Esophagus (tissue), 2 donors: ENCODE results near the gene IGF2BP2. TPM values are rescaled to one million over a fixed set of nuclear protein-coding genes. Genes with fewer than 3 reads are reported as not detected.

ENCODE experiments used
- H3K27ac ChIP-seq, 2 donors: one replicate each; pipeline ENCODE4 v1.5.1; 2013; ENCODE audit warnings: low read depth in 2 of 2, mild to moderate bottlenecking in 2 of 2, inconsistent platforms in 1 of 2, low read length in 1 of 2, moderate library complexity in 1 of 2
- H3K27me3 ChIP-seq, 2 donors: one replicate each; pipeline ENCODE4 v1.6.1; 2013; ENCODE audit warnings: low read length in 2 of 2, control low read depth in 1 of 2, mild to moderate bottlenecking in 1 of 2; ENCODE audit not compliant: insufficient read depth in 2 of 2, control insufficient read depth in 1 of 2
- H3K36me3 ChIP-seq, 2 donors: one replicate each; pipeline ENCODE4 v1.6.1; 2013; ENCODE audit warnings: low read length in 1 of 2; ENCODE audit not compliant: control insufficient read depth in 2 of 2, insufficient read depth in 2 of 2
- H3K4me1 ChIP-seq, 2 donors: one replicate each; pipeline ENCODE4 v1.6.1; 2013; ENCODE audit warnings: low read length in 1 of 2; ENCODE audit not compliant: control insufficient read depth in 2 of 2, insufficient read depth in 2 of 2
- H3K4me3 ChIP-seq, 2 donors: one replicate each; pipeline ENCODE4 v1.5.1; 2013; ENCODE audit warnings: low read length in 2 of 2, mild to moderate bottlenecking in 2 of 2, low read depth in 1 of 2, moderate library complexity in 1 of 2
- H3K9me3 ChIP-seq, 2 donors: one replicate each; pipeline ENCODE4 v1.6.1; 2013; ENCODE audit warnings: mild to moderate bottlenecking in 2 of 2, low read depth in 1 of 2, low read length in 1 of 2, moderate library complexity in 1 of 2; ENCODE audit not compliant: control insufficient read depth in 2 of 2, insufficient read depth in 1 of 2
- WGBS, 2 donors: extraction: QIAGEN DNeasy Blood & Tissue Kit; methylation state at CpG; one replicate each; pipeline ENCODE4 v1.1.7; 2013; 5-methylcytosine and 5-hydroxymethylcytosine counted together
- polyA plus RNA-seq, 2 donors: library from polyadenylated mRNA; stranded (reverse); fragments of 200-250 nt; gene quantifications; one replicate each; pipeline ENCODE4 v1.2.3, GENCODE V29; 2013
- donor health status: healthy with polysubstance abuse.
- donor health status: Bipolar disorder and iron deficiency.

IGF2BP2 gene
- polyA plus RNA-seq, 2 donors, result 0.62 to 0.86 TPM

DNA sequence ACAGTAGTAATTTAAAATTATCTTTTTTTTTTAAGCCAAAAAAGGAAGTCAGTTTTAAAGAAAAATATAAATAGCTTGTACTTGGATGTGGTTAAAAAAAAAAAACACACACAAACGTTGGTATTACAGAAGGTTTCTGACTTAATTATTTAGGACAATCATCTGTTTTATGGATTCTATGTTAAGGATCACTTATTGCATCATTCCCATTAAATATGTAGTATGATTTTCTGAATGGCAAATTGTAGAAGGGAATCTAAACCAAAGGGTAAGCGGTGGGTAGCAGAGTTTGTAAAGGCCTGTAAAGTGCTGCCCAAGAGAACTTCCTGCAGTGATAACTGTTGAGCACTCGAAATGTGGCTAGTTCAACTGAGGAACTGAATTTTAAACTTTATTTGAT lies 230.8 kb downstream of the IGF2BP2 start:
- no peak overlapping the region for H3K4me3 ChIP-seq
- WGBS, 2 donors, result 74 to 76% methylated on average over 3 of the region's 3 CpGs
- H3K27ac ChIP-seq, result no peak overlapping the region
- H3K36me3 ChIP-seq, result peaks cover 0 to 2% of the 10 kb centered on the region in 2 donors
- no peaks in the 10 kb centered on the region for H3K4me1 ChIP-seq
- no peaks in the 10 kb centered on the region for H3K9me3 ChIP-seq
- no peaks in the 10 kb centered on the region for H3K27me3 ChIP-seq

Other genes starting within 250 kb of the IGF2BP2 start
- gene SENP2, start 238.7 kb downstream of the IGF2BP2 start, polyA plus RNA-seq, result 1 to 10 TPM; 5.3 to 8.4 TPM
- 10 to 100 TPM; 56.6 to 71.1 TPM for gene TRA2B, start 113.0 kb upstream of the IGF2BP2 start, polyA plus RNA-seq